ENCODE measurements around the gene RNF182. TPM values are rescaled to one million over a fixed set of nuclear protein-coding genes. Genes with fewer than 3 reads are reported as not detected.

RNF182 gene
- total RNA-seq, 1 donor, result 3.3 TPM

DNA sequence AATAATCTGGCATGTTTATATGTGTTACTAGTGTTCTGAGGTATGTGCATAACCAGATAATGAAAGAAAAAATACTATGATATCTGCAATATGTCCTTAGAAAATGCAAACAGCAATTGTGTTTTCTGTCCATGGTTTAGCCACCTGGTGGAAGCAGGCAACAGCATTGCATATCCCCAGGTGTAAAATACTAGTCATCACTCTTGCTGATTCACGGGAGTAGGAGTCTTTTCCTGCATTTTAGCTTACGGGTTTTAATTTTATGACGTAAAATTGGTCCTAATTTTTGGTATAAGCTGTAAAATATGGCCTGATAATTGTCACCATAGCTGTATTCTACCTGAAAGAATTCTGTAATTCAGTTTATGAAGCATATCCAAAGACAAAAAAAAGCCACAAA, 2.5 kb downstream of the RNF182 start:
- Histone ChIP-seq H3K4me3 (ENCODE audit: insufficient read depth, low read length) (no peak overlapping the region), H2AFZ (ENCODE audit: low read length) (no peak overlapping the region), H3K27ac (ENCODE audit: low read depth, low read length) (no peak overlapping the region), H3K4me2 (ENCODE audit: insufficient read depth, low read length) (no peak overlapping the region), H3K79me2 (ENCODE audit: insufficient read depth, low read length) (no peaks in the 10 kb centered on the region), H3K27me3 (ENCODE audit: insufficient read depth, low read length) (peaks cover 32% of the 10 kb centered on the region), H4K20me1 (ENCODE audit: insufficient read depth, low read length) (no peaks in the 10 kb centered on the region), H3K4me1 (ENCODE audit: insufficient read depth, low read length) (peaks cover 14% of the 10 kb centered on the region), H3K36me3 (ENCODE audit: insufficient read depth, low read length) (no peaks in the 10 kb centered on the region), H3K9me3 (ENCODE audit: low read depth, low read length) (no peaks in the 10 kb centered on the region)
- DNase-seq (ENCODE audit: insufficient read length, low spot score, missing footprints), result no peak
- TF ChIP-seq, protein P1, sequence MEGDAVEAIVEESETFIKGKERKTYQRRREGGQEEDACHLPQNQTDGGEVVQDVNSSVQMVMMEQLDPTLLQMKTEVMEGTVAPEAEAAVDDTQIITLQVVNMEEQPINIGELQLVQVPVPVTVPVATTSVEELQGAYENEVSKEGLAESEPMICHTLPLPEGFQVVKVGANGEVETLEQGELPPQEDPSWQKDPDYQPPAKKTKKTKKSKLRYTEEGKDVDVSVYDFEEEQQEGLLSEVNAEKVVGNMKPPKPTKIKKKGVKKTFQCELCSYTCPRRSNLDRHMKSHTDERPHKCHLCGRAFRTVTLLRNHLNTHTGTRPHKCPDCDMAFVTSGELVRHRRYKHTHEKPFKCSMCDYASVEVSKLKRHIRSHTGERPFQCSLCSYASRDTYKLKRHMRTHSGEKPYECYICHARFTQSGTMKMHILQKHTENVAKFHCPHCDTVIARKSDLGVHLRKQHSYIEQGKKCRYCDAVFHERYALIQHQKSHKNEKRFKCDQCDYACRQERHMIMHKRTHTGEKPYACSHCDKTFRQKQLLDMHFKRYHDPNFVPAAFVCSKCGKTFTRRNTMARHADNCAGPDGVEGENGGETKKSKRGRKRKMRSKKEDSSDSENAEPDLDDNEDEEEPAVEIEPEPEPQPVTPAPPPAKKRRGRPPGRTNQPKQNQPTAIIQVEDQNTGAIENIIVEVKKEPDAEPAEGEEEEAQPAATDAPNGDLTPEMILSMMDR (IDR thresholded peaks at IDR 0.05; ENCODE audit: extremely low read depth, low read depth, low read length), result no peak

DNA sequence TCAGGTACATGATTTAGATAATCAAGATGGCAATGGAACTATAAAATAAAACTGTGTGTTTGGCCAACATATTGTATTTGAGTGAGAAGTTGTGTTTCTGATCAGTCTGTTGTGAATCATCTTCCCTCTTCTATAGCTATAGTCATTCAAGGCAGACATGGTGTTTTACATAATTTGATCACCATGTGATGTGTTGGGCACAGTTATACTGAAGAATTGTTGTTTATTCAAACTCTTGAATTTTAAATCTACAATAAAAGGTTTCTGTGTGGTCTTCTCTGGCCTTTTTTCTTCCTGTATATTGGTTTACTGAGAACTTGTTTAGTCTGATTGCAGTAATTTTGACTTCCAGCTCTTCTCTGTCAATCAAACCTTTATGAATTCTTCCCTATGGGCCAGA, 4.4 kb downstream of the RNF182 start:
- no peak overlapping the region for H2AFZ ChIP-seq (ENCODE audit: low read length)
- no peak overlapping the region for H3K27ac ChIP-seq (ENCODE audit: low read depth, low read length)
- DNase-seq (ENCODE audit: insufficient read length, low spot score, missing footprints), result peak; percentile 54
- H3K27me3 ChIP-seq (ENCODE audit: insufficient read depth, low read length), result peaks cover 32% of the 10 kb centered on the region
- no peak overlapping the region for H3K4me2 ChIP-seq (ENCODE audit: insufficient read depth, low read length)
- no peaks in the 10 kb centered on the region for H4K20me1 ChIP-seq (ENCODE audit: insufficient read depth, low read length)
- no peaks in the 10 kb centered on the region for H3K79me2 ChIP-seq (ENCODE audit: insufficient read depth, low read length)
- no peaks in the 10 kb centered on the region for H3K9me3 ChIP-seq (ENCODE audit: low read depth, low read length)
- no peaks in the 10 kb centered on the region for H3K36me3 ChIP-seq (ENCODE audit: insufficient read depth, low read length)
- no peak overlapping the region for H3K4me3 ChIP-seq (ENCODE audit: insufficient read depth, low read length)
- H3K4me1 ChIP-seq (ENCODE audit: insufficient read depth, low read length), result peaks cover 4% of the 10 kb centered on the region
- TF ChIP-seq, protein P1 (IDR thresholded peaks at IDR 0.05; ENCODE audit: extremely low read depth, low read depth, low read length), result no peak

DNA sequence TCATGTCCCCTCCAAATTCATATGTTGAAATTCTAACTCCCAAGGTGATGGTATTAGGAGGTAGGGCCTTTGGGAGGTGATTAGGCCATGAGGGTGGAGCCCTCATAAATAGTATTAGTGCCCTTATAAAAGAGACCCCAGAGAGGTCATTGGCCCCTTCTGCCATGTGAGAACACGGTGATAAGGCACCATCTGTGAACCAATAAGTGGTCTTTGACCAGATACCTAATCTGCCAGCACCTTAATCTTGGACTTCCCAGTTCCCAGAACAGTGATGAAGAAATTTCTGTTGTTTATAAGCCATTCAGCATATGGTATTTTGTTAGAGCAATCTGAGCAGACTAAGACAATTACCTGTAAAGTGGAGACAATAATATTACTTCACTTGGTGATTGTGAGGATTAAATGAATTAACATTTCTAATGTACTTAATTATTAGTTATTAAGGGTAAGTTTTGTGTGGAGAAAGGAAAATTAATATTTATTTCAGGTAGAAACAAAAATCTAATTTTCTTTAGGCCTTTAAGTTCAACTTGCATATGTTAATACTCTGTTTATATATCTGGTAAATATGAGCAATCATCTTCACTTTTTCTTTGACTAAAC, 7.1 kb downstream of the RNF182 start:
- Histone ChIP-seq H3K79me2 (ENCODE audit: insufficient read depth, low read length) (no peaks in the 10 kb centered on the region), H3K4me2 (ENCODE audit: insufficient read depth, low read length) (no peak overlapping the region), H3K4me3 (ENCODE audit: insufficient read depth, low read length) (no peak overlapping the region), H3K27ac (ENCODE audit: low read depth, low read length) (no peak overlapping the region), H3K4me1 (ENCODE audit: insufficient read depth, low read length) (no peaks in the 10 kb centered on the region), H2AFZ (ENCODE audit: low read length) (no peak overlapping the region), H4K20me1 (ENCODE audit: insufficient read depth, low read length) (no peaks in the 10 kb centered on the region), H3K9me3 (ENCODE audit: low read depth, low read length) (no peaks in the 10 kb centered on the region), H3K27me3 (ENCODE audit: insufficient read depth, low read length) (peaks cover 12% of the 10 kb centered on the region), H3K36me3 (ENCODE audit: insufficient read depth, low read length) (no peaks in the 10 kb centered on the region)
- no peak for DNase-seq (ENCODE audit: insufficient read length, low spot score, missing footprints)
- TF ChIP-seq, protein P1 (IDR thresholded peaks at IDR 0.05; ENCODE audit: extremely low read depth, low read depth, low read length), result no peak

DNA sequence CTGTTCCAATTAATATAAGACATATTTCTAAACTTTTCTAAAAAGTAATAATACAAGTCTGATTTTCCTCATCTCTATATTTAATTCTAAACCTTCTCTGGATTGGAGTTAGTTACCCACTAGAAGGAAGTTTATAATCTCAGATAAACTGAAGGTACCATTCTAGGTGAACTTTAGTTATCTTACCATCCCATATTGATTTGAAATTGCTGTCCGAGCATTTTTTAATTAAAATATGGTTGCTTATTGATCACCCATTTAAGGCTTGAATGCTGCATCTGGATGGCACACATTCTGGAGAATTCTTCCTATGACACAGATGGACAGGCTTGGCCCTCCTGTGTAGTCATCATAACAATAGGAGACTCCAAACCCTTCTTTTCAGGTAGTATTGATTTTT, 8.0 kb downstream of the RNF182 start:
- H3K27ac ChIP-seq (ENCODE audit: low read depth, low read length), result no peak overlapping the region
- DNase-seq (ENCODE audit: insufficient read length, low spot score, missing footprints), result no peak
- H3K27me3 ChIP-seq (ENCODE audit: insufficient read depth, low read length), result peaks cover 4% of the 10 kb centered on the region
- no peaks in the 10 kb centered on the region for H3K36me3 ChIP-seq (ENCODE audit: insufficient read depth, low read length)
- no peak overlapping the region for H2AFZ ChIP-seq (ENCODE audit: low read length)
- no peaks in the 10 kb centered on the region for H3K79me2 ChIP-seq (ENCODE audit: insufficient read depth, low read length)
- no peaks in the 10 kb centered on the region for H3K4me1 ChIP-seq (ENCODE audit: insufficient read depth, low read length)
- no peaks in the 10 kb centered on the region for H3K9me3 ChIP-seq (ENCODE audit: low read depth, low read length)
- no peak overlapping the region for H3K4me3 ChIP-seq (ENCODE audit: insufficient read depth, low read length)
- H3K4me2 ChIP-seq (ENCODE audit: insufficient read depth, low read length), result no peak overlapping the region
- no peaks in the 10 kb centered on the region for H4K20me1 ChIP-seq (ENCODE audit: insufficient read depth, low read length)
- TF ChIP-seq, protein P1 (IDR thresholded peaks at IDR 0.05; ENCODE audit: extremely low read depth, low read depth, low read length), result no peak
